ENCODE results near the gene GFER.

GFER gene

GRCh38 chr16:1975432-1976215, 8.4 kb upstream of the GFER start:
- DNase-seq, result no peak

GRCh38 chr16:1976216-1976520, 7.8 kb upstream of the GFER start:
- DNase-seq, result no peak

GRCh38 chr16:1976951-1977874, 6.8 kb upstream of the GFER start:
- DNase-seq, result no peak

- DNase-seq, result no peak
Measured at GRCh38 chr16:1977875-1978268, 6.1 kb upstream of the GFER start.

GRCh38 chr16:1978476-1979120, 5.4 kb upstream of the GFER start:
- DNase-seq, result no peak

GRCh38 chr16:1979271-1980029, 4.5 kb upstream of the GFER start:
- no peak for DNase-seq

GRCh38 chr16:1980030-1980769, 3.8 kb upstream of the GFER start:
- DNase-seq, result no peak

GRCh38 chr16:1980770-1981087, 3.3 kb upstream of the GFER start:
- no peak for DNase-seq

- DNase-seq, result no peak
Measured at GRCh38 chr16:1981398-1981836, 2.6 kb upstream of the GFER start, which contains the start of gene NOXO1. Gene NOXO1 (minus strand): TSS chr16:1981469. CDS start chr16:1981179, 290 bp downstream.

- DNase-seq, result peak; percentile 22
Measured at GRCh38 chr16:1982013-1982433, 2.0 kb upstream of the GFER start.

GRCh38 chr16:1982991-1983543, 926 bp upstream of the GFER start:
- DNase-seq, result no peak

- DNase-seq, result no peak
Measured at GRCh38 chr16:1984347-1985225, 593 bp downstream of the GFER start.

- DNase-seq, result no peak
Measured at GRCh38 chr16:1985466-1986150, 1.6 kb downstream of the GFER start.

GRCh38 chr16:1987198-1987597, 3.2 kb downstream of the GFER start:
- DNase-seq, result no peak

GRCh38 chr16:1989209-1990100, 5.5 kb downstream of the GFER start, which contains the start of gene SYNGR3:
Gene SYNGR3 (plus strand): TSS chr16:1989970. CDS start chr16:1990103, 133 bp downstream.
- DNase-seq, result peak; percentile 64

- DNase-seq, result no peak
Measured at GRCh38 chr16:1990101-1990350, 6.0 kb downstream of the GFER start.

- peak; percentile 62 for DNase-seq
Measured at GRCh38 chr16:1990351-1991134, 6.5 kb downstream of the GFER start.

- DNase-seq, result no peak
Measured at GRCh38 chr16:1991135-1991551, 7.2 kb downstream of the GFER start.

Measured in NCI-H345 (cell line).